ENCODE measurements around the gene S100A16.
A peak's percentile ranks its signal among the peaks of the same experiment; 100 is the strongest.
"Not testable (repeated sequence)": the region's sequence is repeated elsewhere in the genome, so short reads cannot be mapped to it uniquely, and the experiment has no call there.

S100A16 gene

DNA sequence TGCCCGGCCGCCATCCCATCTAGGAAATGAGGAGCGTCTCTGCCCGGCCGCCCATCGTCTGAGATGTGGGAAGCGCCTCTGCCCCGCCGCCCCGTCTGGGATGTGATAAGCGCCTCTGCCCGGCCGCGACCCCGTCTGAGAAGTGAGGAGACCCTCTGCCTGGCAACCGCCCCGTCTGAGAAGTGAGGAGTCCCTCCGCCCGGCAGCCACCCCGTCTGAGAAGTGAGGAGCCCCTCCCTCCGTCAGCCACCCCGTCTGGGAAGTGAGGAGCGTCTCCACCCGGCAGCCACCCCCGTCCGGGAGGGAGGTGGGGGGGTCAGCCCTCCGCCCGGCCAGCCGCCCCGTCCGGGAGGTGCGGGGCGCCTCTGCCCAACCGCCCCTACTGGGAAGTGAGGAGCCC is 30.1 kb downstream of the S100A16 start:
- not testable (repeated sequence) for DNase-seq

DNA sequence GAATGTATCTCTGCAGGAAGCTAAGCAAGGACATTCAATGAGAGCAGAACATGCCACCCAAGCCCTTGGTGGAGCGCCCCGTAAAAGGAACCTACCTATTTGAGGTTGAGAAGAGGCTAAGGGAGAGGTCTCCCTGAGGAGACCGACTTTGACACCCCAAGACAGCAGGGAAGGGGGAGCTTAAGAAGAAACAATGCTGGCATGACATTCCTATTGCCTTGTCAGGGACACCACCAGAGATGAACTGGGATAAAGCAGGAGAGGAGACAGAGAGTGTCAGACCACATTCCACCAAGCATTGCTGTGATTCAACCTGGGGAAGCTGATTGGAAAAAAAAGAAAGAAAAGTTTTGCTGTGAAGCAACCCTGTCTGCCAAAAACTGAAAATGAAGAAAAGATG is 34.0 kb downstream of the S100A16 start:
- DNase-seq, result no peak

- DNase-seq, result no peak
Observed at GRCh38 chr1:153578490-153578889, 34.4 kb downstream of the S100A16 start.

GRCh38 chr1:153577624-153578051 is 35.3 kb downstream of the S100A16 start:
- DNase-seq, result no peak

- no peak for DNase-seq
Observed at GRCh38 chr1:153577138-153577537, 35.8 kb downstream of the S100A16 start.

GRCh38 chr1:153575497-153575896 is 37.4 kb downstream of the S100A16 start:
- DNase-seq, result not testable (repeated sequence)

GRCh38 chr1:153575081-153575491 is 37.9 kb downstream of the S100A16 start:
- DNase-seq, result not testable (repeated sequence)

GRCh38 chr1:153573351-153573750 is 39.6 kb downstream of the S100A16 start:
- no peak for DNase-seq

DNA sequence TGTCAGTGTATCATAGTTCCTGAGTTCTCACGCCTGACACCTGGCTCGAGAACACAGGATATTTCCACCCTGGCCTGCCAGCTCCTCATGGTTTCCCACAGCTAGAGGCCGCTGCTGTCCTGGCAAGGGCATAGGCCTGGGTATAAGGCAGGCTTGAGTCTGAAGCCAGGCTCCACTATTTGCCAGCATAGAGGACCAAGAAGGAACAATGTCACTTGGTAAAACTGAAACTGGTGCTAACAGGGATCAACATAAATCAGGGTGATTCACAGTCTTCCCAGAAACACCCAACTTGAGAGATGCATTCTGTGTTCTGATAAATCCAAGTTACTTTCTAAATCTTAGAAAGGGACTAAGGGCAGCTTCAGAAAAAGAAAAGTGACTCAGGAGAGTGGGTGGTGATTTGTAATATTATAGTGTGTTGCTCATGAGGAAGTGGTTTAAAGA is 40.3 kb downstream of the S100A16 start:
- no peak for DNase-seq

DNA sequence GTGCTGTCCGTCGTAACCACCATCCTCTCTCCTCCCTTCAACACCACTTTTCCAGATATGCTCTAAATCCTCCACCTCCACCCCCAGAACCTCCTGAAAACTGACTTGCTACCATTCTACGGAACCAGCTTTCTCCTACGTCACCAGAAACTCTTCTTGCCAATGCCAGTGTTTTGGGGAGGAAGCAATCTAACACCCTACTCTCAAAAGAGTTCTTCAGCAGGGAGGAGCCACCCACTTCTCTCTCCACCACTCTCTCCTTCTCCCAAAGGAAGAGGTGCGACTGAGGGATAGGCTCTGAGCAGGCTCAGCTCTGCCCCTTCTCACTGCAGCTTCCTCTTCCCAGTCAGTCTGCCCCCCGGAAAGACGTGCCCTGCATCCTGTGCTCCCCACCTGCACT is 41.2 kb downstream of the S100A16 start:
- DNase-seq, result no peak

GRCh38 chr1:153570874-153571273 is 42.1 kb downstream of the S100A16 start:
- no peak for DNase-seq

- DNase-seq, result no peak
Observed at GRCh38 chr1:153569465-153569864, 43.5 kb downstream of the S100A16 start.

GRCh38 chr1:153568367-153569099 is 44.4 kb downstream of the S100A16 start:
- peak; percentile 61 for DNase-seq

GRCh38 chr1:153567621-153568366 is 45.1 kb downstream of the S100A16 start:
- no peak for DNase-seq

GRCh38 chr1:153566414-153567371 is 46.2 kb downstream of the S100A16 start:
- DNase-seq, result peak; percentile 84

- no peak for DNase-seq
Observed at GRCh38 chr1:153565529-153566374, 47.2 kb downstream of the S100A16 start, which contains the start of gene S100A2. Gene S100A2, minus strand, starts transcription at chr1:153565844. Its CDS starts 1,967 bp downstream, at chr1:153563877.

DNA sequence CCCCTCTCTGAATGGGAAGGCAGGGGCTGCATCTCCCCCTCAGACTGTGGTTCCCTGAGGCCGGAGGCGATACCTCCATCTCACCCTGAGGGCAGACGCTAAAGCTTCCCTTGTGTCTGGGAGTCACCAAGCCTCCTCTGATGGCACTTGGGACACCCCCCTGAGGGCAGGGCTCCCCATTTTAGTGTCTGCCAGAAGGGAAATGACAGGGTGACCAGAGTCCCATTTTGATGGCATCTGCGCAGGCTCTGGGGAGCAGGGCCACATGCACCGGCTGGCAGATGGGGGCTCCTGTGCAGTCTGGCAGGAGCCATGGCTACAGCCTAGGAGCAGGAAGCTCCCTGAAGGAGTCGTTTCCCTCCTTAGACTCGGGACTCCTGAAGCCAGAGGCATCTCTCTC is 48.9 kb downstream of the S100A16 start:
- DNase-seq, result no peak

DNA sequence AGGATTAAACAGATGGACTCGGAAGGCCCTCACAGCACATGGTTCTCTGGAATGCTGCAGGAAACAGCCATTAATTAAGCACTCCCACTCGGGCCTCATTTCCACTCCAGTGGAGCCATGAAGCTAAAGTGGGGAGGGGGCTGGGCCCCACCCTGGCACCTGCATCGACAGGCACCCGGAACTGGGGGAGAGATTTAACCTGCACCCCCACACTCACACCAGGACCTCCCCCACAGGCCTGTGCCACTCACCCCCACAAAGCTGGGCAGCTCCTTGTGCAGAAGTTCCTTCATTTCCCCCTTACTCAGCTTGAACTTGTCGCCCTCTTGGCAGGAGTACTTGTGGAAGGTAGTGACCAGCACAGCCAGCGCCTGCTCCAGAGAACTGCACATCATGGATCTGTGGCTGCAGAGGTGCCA is 49.4 kb downstream of the S100A16 start:
- no peak for DNase-seq

DNA sequence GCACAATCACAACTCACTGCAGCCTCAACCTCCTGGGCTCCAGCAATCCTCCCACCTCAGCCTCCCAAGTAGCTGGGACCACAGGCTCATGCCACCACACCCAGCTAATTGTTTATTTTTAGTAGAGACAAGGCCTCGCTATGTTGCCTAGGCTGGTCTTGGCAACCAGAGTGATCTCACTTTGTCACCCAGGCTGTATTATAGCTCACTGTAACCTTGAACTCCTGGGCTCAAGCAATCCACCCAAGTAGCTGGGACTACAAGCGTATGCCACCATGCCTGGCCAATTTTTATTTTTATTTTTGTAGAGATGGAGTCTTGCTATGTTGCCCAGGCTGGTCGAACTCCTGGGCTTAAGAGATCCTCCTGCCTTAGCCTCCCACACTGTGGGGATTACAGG is 50.9 kb downstream of the S100A16 start:
- not testable (repeated sequence) for DNase-seq

DNA sequence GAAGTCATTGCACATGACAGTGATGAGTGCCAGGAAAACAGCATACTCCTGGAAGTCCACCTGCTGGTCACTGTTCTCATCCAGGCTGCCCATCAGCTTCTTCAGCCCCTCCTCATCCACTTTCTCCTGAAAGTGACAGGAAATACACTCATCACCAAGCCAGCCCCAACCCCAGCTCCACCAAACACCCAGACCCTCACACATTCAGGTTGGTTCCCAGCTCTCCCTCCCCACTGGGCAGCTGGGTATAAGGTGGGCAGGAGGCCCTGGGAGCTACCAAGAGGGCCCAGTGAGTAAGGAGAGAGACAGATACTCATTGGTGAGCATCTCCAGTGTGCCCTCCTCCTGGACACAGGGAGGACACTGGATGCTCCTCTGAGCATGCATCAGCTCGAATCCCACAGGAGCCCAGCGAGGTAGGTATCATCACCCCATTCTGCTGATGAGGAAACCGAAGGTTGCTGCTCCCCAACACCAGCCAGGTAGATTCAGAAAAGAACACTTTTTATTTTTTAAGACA is 51.4 kb downstream of the S100A16 start:
- DNase-seq, result no peak

DNA sequence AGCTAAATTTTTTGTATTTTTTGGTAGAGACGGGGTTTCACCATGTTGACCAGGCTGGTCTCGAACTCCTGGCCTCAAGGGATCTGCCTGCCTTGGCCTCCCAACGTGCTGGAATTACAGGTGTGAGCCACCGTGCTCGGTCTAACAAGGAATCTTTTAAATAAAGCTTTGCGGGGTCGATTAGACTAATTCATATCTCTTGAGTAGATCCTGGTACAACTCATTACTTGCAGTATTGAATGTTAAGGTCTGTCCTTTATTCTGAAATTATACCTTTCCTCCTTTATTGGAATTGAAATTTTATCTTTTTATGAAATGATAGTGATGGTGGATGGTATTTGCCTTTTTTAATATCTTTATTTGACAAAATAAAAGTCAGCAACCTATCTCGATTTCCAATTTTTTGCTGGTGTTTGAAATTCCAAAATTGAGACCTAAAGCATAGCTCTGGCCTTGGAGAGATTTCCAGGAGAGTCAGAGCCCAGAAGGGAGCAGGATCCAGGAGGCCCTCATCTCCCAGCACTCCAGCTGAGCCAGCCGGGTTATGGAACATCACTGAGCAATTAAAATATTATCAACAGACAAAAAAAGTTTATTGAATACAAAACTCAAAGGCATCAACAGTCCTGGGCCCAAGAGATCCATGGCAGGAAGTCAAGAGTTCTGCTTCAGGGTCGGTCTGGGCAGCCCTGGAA is 52.0 kb downstream of the S100A16 start:
- no peak for DNase-seq

All from GOT3 (cell line).